Cardiac muscle cell (in vitro differentiated cells and primary cell): Measurements from ENCODE around the gene AKT1. TPM values are rescaled to one million over a fixed set of nuclear protein-coding genes. Genes with fewer than 3 reads are reported as not detected.

ENCODE experiments used
- DNase-seq, 2 donors: peaks; one replicate each; pipeline versions ENCODE4 v3.0.0 to v3.0.0-alpha.2; 2010 to 2017; ENCODE audit warnings: low read depth in 1 of 2, low spot score in 1 of 2
- H3K27ac ChIP-seq: fragments of 200-600 bp; sonication (generic); 2 replicates; pipeline ENCODE4 v1.5.1; 2016
- H3K27me3 ChIP-seq: fragments of 200-600 bp; sonication (generic); 2 replicates; pipeline ENCODE4 v1.6.0; 2016; ENCODE audit warnings: control low read depth
- H3K36me3 ChIP-seq: fragments of 200-600 bp; sonication (generic); 2 replicates; pipeline ENCODE4 v1.5.1; 2016; ENCODE audit warnings: control low read depth
- H3K4me1 ChIP-seq: fragments of 200-600 bp; sonication (generic); 2 replicates; pipeline ENCODE4 v1.8.1; 2017; ENCODE audit warnings: low read depth, mild to moderate bottlenecking, mixed run types
- H3K4me3 ChIP-seq: fragments of 200-600 bp; sonication (generic); 2 replicates; pipeline ENCODE4 v1.5.1; 2016; ENCODE audit warnings: mild to moderate bottlenecking
- H3K9me3 ChIP-seq: fragments of 200-600 bp; sonication (generic); 2 replicates; pipeline ENCODE4 v1.5.1; 2017; ENCODE audit warnings: low read depth, mild to moderate bottlenecking, control low read depth
- polyA plus RNA-seq: library from polyadenylated mRNA; unstranded; fragments of >200 nt; fragmentation: Nextera tagmentation; extraction: Ambion mirVana; gene quantifications from 2 replicates; pipeline ENCODE4 v1.2.1, GENCODE V29; 2016
- total RNA-seq: library from RNA; depleted of rRNA; stranded (reverse); fragments of >200 nt; gene quantifications from 2 replicates; pipeline ENCODE4 v1.2.3, GENCODE V29; 2016
- TF ChIP-seq, protein P1 (sequence below): IDR thresholded peaks from 2 replicates; pipeline ENCODE4 v1.5.1; 2012; ENCODE audit warnings: low read depth, mild to moderate bottlenecking, low read length

AKT1 gene
- total and polyA plus RNA-seq, 2 experiments from 2014 or later: 173 to 242 TPM

- H3K4me1 ChIP-seq: peaks cover 8% of the 10 kb centered on the region
- H3K36me3 ChIP-seq: no peaks in the 10 kb centered on the region
- no peak overlapping the region for H3K27ac ChIP-seq
- no peaks in the 10 kb centered on the region for H3K9me3 ChIP-seq
- TF ChIP-seq, protein P1, sequence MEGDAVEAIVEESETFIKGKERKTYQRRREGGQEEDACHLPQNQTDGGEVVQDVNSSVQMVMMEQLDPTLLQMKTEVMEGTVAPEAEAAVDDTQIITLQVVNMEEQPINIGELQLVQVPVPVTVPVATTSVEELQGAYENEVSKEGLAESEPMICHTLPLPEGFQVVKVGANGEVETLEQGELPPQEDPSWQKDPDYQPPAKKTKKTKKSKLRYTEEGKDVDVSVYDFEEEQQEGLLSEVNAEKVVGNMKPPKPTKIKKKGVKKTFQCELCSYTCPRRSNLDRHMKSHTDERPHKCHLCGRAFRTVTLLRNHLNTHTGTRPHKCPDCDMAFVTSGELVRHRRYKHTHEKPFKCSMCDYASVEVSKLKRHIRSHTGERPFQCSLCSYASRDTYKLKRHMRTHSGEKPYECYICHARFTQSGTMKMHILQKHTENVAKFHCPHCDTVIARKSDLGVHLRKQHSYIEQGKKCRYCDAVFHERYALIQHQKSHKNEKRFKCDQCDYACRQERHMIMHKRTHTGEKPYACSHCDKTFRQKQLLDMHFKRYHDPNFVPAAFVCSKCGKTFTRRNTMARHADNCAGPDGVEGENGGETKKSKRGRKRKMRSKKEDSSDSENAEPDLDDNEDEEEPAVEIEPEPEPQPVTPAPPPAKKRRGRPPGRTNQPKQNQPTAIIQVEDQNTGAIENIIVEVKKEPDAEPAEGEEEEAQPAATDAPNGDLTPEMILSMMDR: no peak
- no peak overlapping the region for H3K4me3 ChIP-seq
- no peaks in the 10 kb centered on the region for H3K27me3 ChIP-seq
- DNase-seq: no peak
Measured at GRCh38 chr14:104750056-104750752, 45.3 kb downstream of the AKT1 start.

DNA sequence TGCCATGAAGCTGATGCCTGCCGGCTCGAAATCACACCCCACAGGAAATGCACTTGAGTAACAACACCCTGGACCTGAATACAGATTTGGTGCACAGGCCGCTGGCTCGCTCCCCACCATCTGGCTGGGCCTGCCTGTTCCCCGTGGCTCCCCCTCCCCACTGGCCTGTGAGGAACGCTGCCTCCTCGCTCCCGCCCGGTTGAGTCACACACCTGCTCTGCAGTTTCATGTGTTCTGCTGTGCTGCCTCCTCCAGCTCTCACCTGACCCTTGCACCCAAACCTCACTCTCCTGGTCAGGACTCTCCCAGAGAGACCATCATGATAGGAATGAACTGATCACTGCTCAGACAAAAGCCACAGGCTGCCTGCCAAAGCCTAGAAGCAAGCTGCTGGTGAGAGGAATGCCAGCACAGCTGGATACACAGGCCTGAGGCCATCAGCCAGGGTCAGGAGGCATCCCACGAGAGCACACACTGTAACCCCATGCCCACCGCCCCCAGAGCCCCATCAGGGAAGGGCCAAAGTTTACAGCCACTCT is 46.4 kb downstream of the AKT1 start:
- Histone ChIP-seq H3K27ac (no peak overlapping the region), H3K36me3 (no peaks in the 10 kb centered on the region), H3K4me3 (no peak overlapping the region), H3K9me3 (no peaks in the 10 kb centered on the region), H3K27me3 (no peaks in the 10 kb centered on the region), H3K4me1 (peaks cover 5% of the 10 kb centered on the region)
- TF ChIP-seq, protein P1: no peak
- no peak for DNase-seq

GRCh38 chr14:104747876-104748275 is 47.7 kb downstream of the AKT1 start:
- DNase-seq: no peak
- TF ChIP-seq, protein P1: no peak
- no peaks in the 10 kb centered on the region for H3K4me1 ChIP-seq
- H3K9me3 ChIP-seq: no peaks in the 10 kb centered on the region
- H3K27me3 ChIP-seq: no peaks in the 10 kb centered on the region
- H3K36me3 ChIP-seq: no peaks in the 10 kb centered on the region
- no peak overlapping the region for H3K4me3 ChIP-seq
- no peak overlapping the region for H3K27ac ChIP-seq

DNA sequence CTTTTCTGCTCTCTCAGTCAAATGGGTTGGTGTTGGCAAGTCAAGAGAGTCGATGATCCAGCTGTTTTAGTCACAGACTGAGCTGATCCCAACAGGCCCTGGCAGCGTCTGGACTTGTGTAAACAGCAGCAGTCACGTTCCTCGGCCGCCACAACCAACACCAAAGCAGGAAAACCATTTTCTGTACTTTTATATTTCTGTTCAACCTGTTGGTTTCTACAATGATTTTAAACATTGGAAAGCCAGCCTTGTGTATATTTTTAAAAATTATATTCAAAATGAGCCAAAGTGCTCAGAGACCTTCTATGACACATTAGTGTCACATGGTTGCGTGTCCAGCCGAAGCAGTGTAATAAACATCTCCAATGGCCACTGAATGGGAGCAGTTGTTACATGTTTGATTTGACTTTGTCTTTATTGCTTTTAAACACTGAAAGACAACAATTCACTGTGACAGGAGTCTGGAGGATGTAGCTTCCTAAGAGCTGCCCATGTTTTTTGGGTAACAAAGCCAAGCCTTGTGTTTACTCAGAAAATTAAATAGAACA is 48.5 kb downstream of the AKT1 start:
- H3K4me3 ChIP-seq: no peak overlapping the region
- no peak for DNase-seq
- H3K9me3 ChIP-seq: no peaks in the 10 kb centered on the region
- H3K36me3 ChIP-seq: no peaks in the 10 kb centered on the region
- H3K27ac ChIP-seq: no peak overlapping the region
- H3K27me3 ChIP-seq: no peaks in the 10 kb centered on the region
- no peaks in the 10 kb centered on the region for H3K4me1 ChIP-seq
- TF ChIP-seq, protein P1: no peak

GRCh38 chr14:104746071-104746545 is 49.4 kb downstream of the AKT1 start:
- no peaks in the 10 kb centered on the region for H3K27me3 ChIP-seq
- no peak overlapping the region for H3K27ac ChIP-seq
- no peak for DNase-seq
- TF ChIP-seq, protein P1: no peak
- H3K9me3 ChIP-seq: no peaks in the 10 kb centered on the region
- H3K36me3 ChIP-seq: peaks cover under 1% of the 10 kb centered on the region
- no peak overlapping the region for H3K4me3 ChIP-seq
- H3K4me1 ChIP-seq: no peaks in the 10 kb centered on the region
